Thyroid gland (tissue), 4 donors: ENCODE data around the gene C1orf167. TPM values are rescaled to one million over a fixed set of nuclear protein-coding genes. Genes with fewer than 3 reads are reported as not detected.

ENCODE experiments used
- DNase-seq, 2 donors: peaks; one replicate each; pipeline ENCODE4 v3.0.0-alpha.2; 2019
- H3K27ac ChIP-seq, 3 donors: fragments of 200-600 bp; sonication (generic); 1 replicate in 2 of 3; 2 replicates in 1 of 3; pipeline ENCODE4 v1.5.1; 2016 to 2019; ENCODE audit warnings: mild to moderate bottlenecking in 1 of 3, moderate library complexity in 1 of 3
- H3K27me3 ChIP-seq: fragments of 200-600 bp; sonication (generic); one replicate; pipeline ENCODE4 v1.5.1; 2019
- H3K36me3 ChIP-seq, 2 donors: fragments of 200-600 bp; sonication (generic); one replicate each; pipeline ENCODE4 v1.5.1; 2016 to 2019
- H3K4me1 ChIP-seq, 2 donors: fragments of 200-600 bp; sonication (generic); one replicate each; pipeline ENCODE4 v1.5.1; 2017 to 2019
- H3K4me3 ChIP-seq, 3 donors: fragments of 200-600 bp; sonication (generic); replicated peaks in 1 of 3; 1 replicate in 2 of 3; 2 replicates in 1 of 3; pipeline ENCODE4 v1.5.1; 2016; ENCODE audit warnings: mild to moderate bottlenecking in 1 of 3
- H3K9me3 ChIP-seq: fragments of 200-600 bp; sonication (generic); one replicate; pipeline ENCODE4 v1.5.1; 2017
- CTCF ChIP-seq, 6 experiments: fragments of 200-600 bp in 3 of 6; fragments of 450-650 bp in 3 of 6; sonication (generic) in 3 of 6; IDR thresholded peaks; one replicate each; pipeline ENCODE4 v1.5.1; 2016 to 2019; ENCODE audit warnings: antibody characterized with exemption in 6 of 6, mild to moderate bottlenecking in 2 of 6, inconsistent platforms in 1 of 6, moderate library complexity in 1 of 6
- POLR2A ChIP-seq, 2 donors: fragments of 450-650 bp; IDR thresholded peaks; one replicate each; pipeline ENCODE4 v1.6.1; 2017; ENCODE audit warnings: antibody characterized with exemption in 2 of 2, mild to moderate bottlenecking in 2 of 2, moderate library complexity in 1 of 2
- WGBS, 2 donors: methylation state at CpG; one replicate each; pipeline ENCODE4 v1.1.5; 2017; 5-methylcytosine and 5-hydroxymethylcytosine counted together
- intact Hi-C: fragments of 100-400 bp; cut with DNase I; formaldehyde crosslinking; loops from one replicate; pipeline ENCODE4 v1.15.1; 2023
- total RNA-seq, 4 donors: library from RNA; depleted of rRNA; stranded (reverse); fragments of >200 nt; gene quantifications; one replicate each; pipeline ENCODE4 v1.2.3, GENCODE V29; 2016

Gene C1orf167
- total RNA-seq, 4 donors from 2014 or later, result 0.22 to 6.3 TPM; not detected in 2

- Histone ChIP-seq H3K9me3 (no peaks in the 10 kb centered on the region), H3K27me3 (no peaks in the 10 kb centered on the region), H3K27ac (no peak overlapping the region), H3K4me3 (no peak overlapping the region), H3K4me1 (peaks cover 13 to 37% of the 10 kb centered on the region in 2 donors), H3K36me3 (no peaks in the 10 kb centered on the region)
- intact Hi-C loops, result no loop called here
- 71 to 75% methylated on average over 15 of the region's 15 CpGs for WGBS, 2 donors
- TF ChIP-seq POLR2A (IDR thresholded peaks at IDR 0.05) (no peak), CTCF (IDR thresholded peaks at IDR 0.05) (no peak)
- DNase-seq, result no peak
These were observed 21.5 kb upstream of the C1orf167 start for GRCh38 chr1:11740258-11741192.

GRCh38 chr1:11741482-11741881, 20.5 kb upstream of the C1orf167 start:
- intact Hi-C loops, result no loop called here
- H3K9me3 ChIP-seq, result no peaks in the 10 kb centered on the region
- H3K27ac ChIP-seq, result no peak overlapping the region
- H3K36me3 ChIP-seq, result peaks cover 0 to 7% of the 10 kb centered on the region in 2 donors
- H3K27me3 ChIP-seq, result no peaks in the 10 kb centered on the region
- DNase-seq, result no peak
- peaks cover 11 to 35% of the 10 kb centered on the region in 2 donors for H3K4me1 ChIP-seq
- 92 to 94% methylated on average over 4 of the region's 4 CpGs for WGBS, 2 donors
- H3K4me3 ChIP-seq, result no peak overlapping the region
- TF ChIP-seq POLR2A (IDR thresholded peaks at IDR 0.05) (no peak), CTCF (IDR thresholded peaks at IDR 0.05) (no peak)

GRCh38 chr1:11741919-11742558, 20.0 kb upstream of the C1orf167 start:
- intact Hi-C loops, result no loop called here

GRCh38 chr1:11744287-11744686, 17.7 kb upstream of the C1orf167 start:
- TF ChIP-seq CTCF (IDR thresholded peaks at IDR 0.05) (no peak), POLR2A (IDR thresholded peaks at IDR 0.05) (no peak)
- Histone ChIP-seq H3K4me3 (no peak overlapping the region), H3K27me3 (no peaks in the 10 kb centered on the region), H3K36me3 (peaks cover 0 to 30% of the 10 kb centered on the region in 2 donors), H3K4me1 (peaks cover 0 to 16% of the 10 kb centered on the region in 2 donors), H3K9me3 (no peaks in the 10 kb centered on the region), H3K27ac (no peak overlapping the region)
- DNase-seq, result no peak
- intact Hi-C loops, result no loop called here
- 77 to 78% methylated on average over 9 of the region's 9 CpGs for WGBS, 2 donors

More at GRCh38 chr1:11741919-11742558, 20.0 kb upstream of the C1orf167 start:
- H3K36me3 ChIP-seq, result peaks cover 0 to 11% of the 10 kb centered on the region in 2 donors
- DNase-seq, result peak; percentile 43 to 72
- H3K4me3 ChIP-seq, result no peak overlapping the region
- H3K4me1 ChIP-seq, result peaks cover 5 to 32% of the 10 kb centered on the region in 2 donors
- H3K27ac ChIP-seq, result peak overlapping the region in 1 of 3 donors; percentile 30
- H3K9me3 ChIP-seq, result no peaks in the 10 kb centered on the region
- no peak for TF ChIP-seq POLR2A (IDR thresholded peaks at IDR 0.05)
- TF ChIP-seq CTCF (IDR thresholded peaks at IDR 0.05), result no peak
- WGBS, 2 donors, result 85 to 92% methylated on average over 5 of the region's 5 CpGs
- no peaks in the 10 kb centered on the region for H3K27me3 ChIP-seq
